ENCODE measurements around the gene CDKL1.

CDKL1 gene

GRCh38 chr14:50303744-50304471, 92.8 kb downstream of the CDKL1 start:
- peak; percentile 20 for FAIRE-seq
- no peak for DNase-seq (ENCODE audit: insufficient read length, low spot score)
- TF ChIP-seq POLR2A (IDR thresholded peaks at IDR 0.05; ENCODE audit: low read depth, low read length) (no peak), PAX5 (IDR thresholded peaks at IDR 0.05; ENCODE audit: insufficient read depth, low read length, severe bottlenecking) (no peak), POU2F2 (IDR thresholded peaks at IDR 0.05; ENCODE audit: low read depth, low read length) (no peak), POLR2AphosphoS5 (IDR thresholded peaks at IDR 0.05; ENCODE audit: low read depth, low read length) (no peak), TAF1 (IDR thresholded peaks at IDR 0.05; ENCODE audit: low read depth, low read length) (no peak), SPI1 (IDR thresholded peaks at IDR 0.05; ENCODE audit: low read depth, low read length) (no peak)

GRCh38 chr14:50301914-50302313, 94.8 kb downstream of the CDKL1 start:
- TF ChIP-seq TAF1 (IDR thresholded peaks at IDR 0.05; ENCODE audit: low read depth, low read length) (no peak), POLR2A (IDR thresholded peaks at IDR 0.05; ENCODE audit: low read depth, low read length) (no peak), SPI1 (IDR thresholded peaks at IDR 0.05; ENCODE audit: low read depth, low read length) (no peak), PAX5 (IDR thresholded peaks at IDR 0.05; ENCODE audit: insufficient read depth, low read length, severe bottlenecking) (no peak), POLR2AphosphoS5 (IDR thresholded peaks at IDR 0.05; ENCODE audit: low read depth, low read length) (no peak), POU2F2 (IDR thresholded peaks at IDR 0.05; ENCODE audit: low read depth, low read length) (no peak)
- FAIRE-seq, result no peak
- DNase-seq (ENCODE audit: insufficient read length, low spot score), result no peak

- no peak for TF ChIP-seq POLR2A (IDR thresholded peaks at IDR 0.05; ENCODE audit: low read depth, low read length)
- TF ChIP-seq TAF1 (IDR thresholded peaks at IDR 0.05; ENCODE audit: low read depth, low read length), result no peak
- no peak for TF ChIP-seq PAX5 (IDR thresholded peaks at IDR 0.05; ENCODE audit: insufficient read depth, low read length, severe bottlenecking)
- no peak for TF ChIP-seq POLR2AphosphoS5 (IDR thresholded peaks at IDR 0.05; ENCODE audit: low read depth, low read length)
- no peak for TF ChIP-seq SPI1 (IDR thresholded peaks at IDR 0.05; ENCODE audit: low read depth, low read length)
- DNase-seq (ENCODE audit: insufficient read length, low spot score) (no peak), FAIRE-seq (no peak)
Measured at GRCh38 chr14:50299585-50299984, 97.1 kb downstream of the CDKL1 start.

- TF ChIP-seq TAF1 (IDR thresholded peaks at IDR 0.05; ENCODE audit: low read depth, low read length) (no peak), SPI1 (IDR thresholded peaks at IDR 0.05; ENCODE audit: low read depth, low read length) (no peak), POLR2A (IDR thresholded peaks at IDR 0.05; ENCODE audit: low read depth, low read length) (no peak), POU2F2 (IDR thresholded peaks at IDR 0.05; ENCODE audit: low read depth, low read length) (no peak), POLR2AphosphoS5 (IDR thresholded peaks at IDR 0.05; ENCODE audit: low read depth, low read length) (no peak), PAX5 (IDR thresholded peaks at IDR 0.05; ENCODE audit: insufficient read depth, low read length, severe bottlenecking) (no peak)
- DNase-seq (ENCODE audit: insufficient read length, low spot score) (no peak), FAIRE-seq (no peak)
Measured at GRCh38 chr14:50290306-50290705, 106.4 kb downstream of the CDKL1 start.

- no peak for FAIRE-seq
Measured at GRCh38 chr14:50288146-50288545, 108.5 kb downstream of the CDKL1 start.

GRCh38 chr14:50285861-50286260, 110.8 kb downstream of the CDKL1 start:
- FAIRE-seq, result no peak
- TF ChIP-seq POU2F2 (IDR thresholded peaks at IDR 0.05; ENCODE audit: low read depth, low read length) (no peak), SPI1 (IDR thresholded peaks at IDR 0.05; ENCODE audit: low read depth, low read length) (no peak), TAF1 (IDR thresholded peaks at IDR 0.05; ENCODE audit: low read depth, low read length) (no peak), PAX5 (IDR thresholded peaks at IDR 0.05; ENCODE audit: insufficient read depth, low read length, severe bottlenecking) (no peak), POLR2A (IDR thresholded peaks at IDR 0.05; ENCODE audit: low read depth, low read length) (no peak), POLR2AphosphoS5 (IDR thresholded peaks at IDR 0.05; ENCODE audit: low read depth, low read length) (no peak)

More at GRCh38 chr14:50288146-50288545, 108.5 kb downstream of the CDKL1 start:
- TF ChIP-seq SPI1 (IDR thresholded peaks at IDR 0.05; ENCODE audit: low read depth, low read length), result no peak
- TF ChIP-seq POLR2A (IDR thresholded peaks at IDR 0.05; ENCODE audit: low read depth, low read length), result no peak
- TF ChIP-seq POLR2AphosphoS5 (IDR thresholded peaks at IDR 0.05; ENCODE audit: low read depth, low read length), result no peak
- TF ChIP-seq TAF1 (IDR thresholded peaks at IDR 0.05; ENCODE audit: low read depth, low read length), result no peak
- TF ChIP-seq POU2F2 (IDR thresholded peaks at IDR 0.05; ENCODE audit: low read depth, low read length), result no peak
- no peak for TF ChIP-seq PAX5 (IDR thresholded peaks at IDR 0.05; ENCODE audit: insufficient read depth, low read length, severe bottlenecking)
- no peak for DNase-seq (ENCODE audit: insufficient read length, low spot score)

More at GRCh38 chr14:50285861-50286260, 110.8 kb downstream of the CDKL1 start:
- DNase-seq (ENCODE audit: insufficient read length, low spot score), result no peak

Data from GM12891 (cell line).